GM18507 (cell line): ENCODE results near the gene FCGR1A.
"Not testable (repeated sequence)": the region's sequence is repeated elsewhere in the genome, so short reads cannot be mapped to it uniquely, and the experiment has no call there.

Experiments
- DNase-seq: peaks from one replicate; pipeline ENCODE4 v3.0.0; 2011; ENCODE audit warnings: low read depth; ENCODE audit not compliant: insufficient read length; ENCODE audit errors: extremely low spot score
- FAIRE-seq: peaks from 2 replicates; lab custom pipeline; 2011; peaks lifted over from hg19 to GRCh38; lab: Jason Lieb, UNC

Gene FCGR1A

DNA sequence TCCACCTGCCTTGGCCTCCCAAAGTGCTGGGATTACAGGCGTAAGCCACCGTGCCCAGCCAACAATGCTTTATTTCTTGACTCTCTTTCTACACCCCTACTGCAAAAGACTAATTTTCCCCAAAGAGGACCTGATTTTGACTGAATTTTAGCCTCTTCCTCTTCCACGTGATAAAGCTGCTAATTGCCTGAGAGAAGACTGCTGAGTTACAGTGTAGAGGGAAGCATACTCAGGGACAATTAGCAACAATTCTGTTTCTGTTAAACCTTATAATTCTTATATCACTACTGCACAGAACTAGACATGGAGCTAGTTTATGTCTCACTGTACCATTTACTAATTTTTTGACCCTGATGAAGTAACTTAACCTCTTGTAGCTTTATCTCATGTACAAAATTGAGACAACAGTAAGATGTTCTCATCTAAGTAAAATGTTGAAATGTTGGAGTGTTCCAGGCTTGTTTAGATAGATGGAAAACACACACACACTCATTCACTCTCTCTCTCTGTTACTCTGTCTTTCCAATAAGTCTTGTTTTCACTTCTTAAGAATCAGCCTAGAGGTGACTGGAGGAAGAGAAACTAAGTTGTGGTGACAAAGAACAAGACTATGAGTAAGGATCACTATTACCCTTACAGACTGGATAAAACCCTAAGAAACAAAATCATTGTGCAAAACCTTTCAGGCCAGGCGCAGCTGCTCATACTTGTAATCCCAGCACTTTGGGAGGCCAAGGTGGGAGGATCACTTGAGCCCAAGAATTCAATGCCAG is 10.7 kb upstream of the FCGR1A start:
- not testable (repeated sequence) for DNase-seq
- FAIRE-seq = peak; percentile 68

DNA sequence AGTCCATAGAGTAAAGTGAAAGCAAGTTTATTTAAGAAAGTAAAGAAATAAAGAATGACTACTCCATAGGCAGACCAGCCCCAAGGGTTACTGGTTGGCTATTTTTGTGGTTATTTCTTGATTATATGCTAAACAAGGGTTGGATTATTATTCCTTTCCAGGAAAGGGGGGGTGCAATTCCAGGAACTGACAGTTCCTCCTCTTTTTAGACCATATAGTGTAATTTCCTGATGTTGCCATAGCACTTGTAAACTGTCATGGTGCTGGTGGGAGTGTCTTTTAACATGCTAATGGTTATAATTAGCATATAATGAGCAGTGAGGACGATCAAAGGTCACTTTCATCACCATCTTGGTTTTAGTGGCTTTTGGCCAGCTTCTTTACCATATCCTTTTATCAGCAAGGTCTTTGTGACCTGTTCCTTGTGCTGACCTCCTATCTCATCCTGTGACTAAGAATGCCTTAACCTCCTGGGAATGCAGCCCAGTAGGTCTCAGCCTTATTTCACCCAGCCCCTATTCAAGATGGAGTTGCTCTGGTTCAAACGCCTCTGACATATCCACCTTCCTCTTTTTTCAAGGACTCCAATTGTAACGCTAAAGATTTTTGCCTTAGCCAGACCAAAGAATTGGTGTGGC is 6.9 kb upstream of the FCGR1A start:
- FAIRE-seq, DNase-seq: not testable (repeated sequence)

DNA sequence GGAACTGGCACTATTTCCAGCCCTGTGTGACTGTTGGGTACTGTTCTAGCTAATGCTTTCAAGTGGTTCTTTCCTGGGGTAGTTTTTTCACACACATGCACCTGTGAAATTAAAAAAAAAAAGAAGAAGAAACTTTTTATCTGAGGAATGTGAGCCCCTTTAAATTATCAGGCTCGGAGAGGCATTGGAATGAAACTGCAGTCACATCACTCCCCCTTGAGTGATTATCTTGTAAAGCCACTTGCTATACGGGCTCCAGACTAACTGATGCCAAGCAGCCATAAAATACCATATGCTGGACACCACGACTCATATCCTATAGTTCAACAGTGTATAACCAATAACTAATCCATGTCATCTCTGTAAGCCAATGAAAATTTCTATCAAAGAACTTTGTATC is 5.4 kb upstream of the FCGR1A start:
- not testable (repeated sequence) for FAIRE-seq, DNase-seq

DNA sequence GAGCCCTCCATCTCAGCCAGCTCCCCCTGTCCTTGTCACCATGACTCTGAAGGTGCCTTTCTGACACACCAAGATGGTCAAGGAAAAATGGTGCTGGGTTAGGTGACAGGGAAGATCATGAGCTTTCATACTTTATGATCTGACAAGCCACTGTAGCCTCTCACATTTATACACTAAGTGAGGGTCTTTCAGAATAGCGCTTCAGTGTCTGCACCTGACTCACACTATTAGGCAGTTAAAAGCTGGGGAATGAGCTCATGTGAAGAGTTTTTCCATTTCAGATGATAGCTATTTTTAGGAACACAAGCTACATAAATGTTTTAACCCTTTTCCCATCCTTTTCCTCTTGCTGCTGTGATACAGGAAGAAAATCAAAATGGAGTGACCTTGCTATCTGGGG is 4.2 kb upstream of the FCGR1A start:
- FAIRE-seq, DNase-seq: not testable (repeated sequence)

DNA sequence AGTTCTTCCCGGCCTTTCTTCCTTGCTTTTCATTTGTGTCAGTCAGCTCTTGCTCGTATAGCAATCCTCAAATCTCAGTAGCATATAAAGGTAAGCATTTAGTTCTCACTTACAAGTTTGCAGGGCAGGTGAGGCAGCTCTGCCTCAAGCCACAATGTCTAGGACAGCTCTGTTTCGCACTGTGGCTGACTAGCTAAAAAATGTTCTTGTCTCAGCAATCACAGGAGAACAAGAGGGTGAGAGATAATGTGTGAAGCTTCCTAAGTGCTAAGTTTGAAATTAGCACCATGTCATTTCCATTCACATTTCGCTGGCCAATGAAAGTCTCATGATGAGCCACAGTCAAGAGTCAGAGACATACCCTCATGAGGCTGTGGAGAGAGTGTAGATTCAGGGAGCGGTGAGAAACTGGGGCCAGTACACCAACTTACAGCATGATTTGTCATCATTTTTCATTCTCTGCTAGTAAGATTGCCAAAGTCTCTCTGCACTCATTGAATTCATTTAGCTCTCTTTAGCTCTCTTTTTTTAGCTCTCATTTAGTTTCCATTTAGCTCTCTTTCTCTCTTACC is 995 bp upstream of the FCGR1A start:
- DNase-seq, FAIRE-seq: not testable (repeated sequence)

DNA sequence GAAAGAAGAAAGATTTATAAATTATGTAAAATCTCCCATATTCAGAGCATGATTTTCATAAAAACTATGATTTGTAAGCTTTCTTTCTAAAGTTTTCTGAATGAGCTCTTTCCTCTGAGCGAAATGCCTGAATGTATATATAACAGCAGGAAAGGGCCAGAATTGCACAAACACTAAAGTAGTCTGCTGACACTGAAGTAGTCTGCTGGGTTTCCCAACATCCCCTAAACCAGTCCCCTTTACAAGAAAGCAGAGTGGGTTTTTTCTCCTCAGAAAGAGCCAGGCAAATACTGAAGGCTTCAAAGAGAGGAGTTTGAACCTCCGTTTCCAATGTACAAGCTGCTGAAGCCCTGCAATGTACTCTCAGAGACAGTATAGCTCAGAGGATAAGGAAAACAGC is 795 bp downstream of the FCGR1A start:
- not testable (repeated sequence) for DNase-seq, FAIRE-seq

DNA sequence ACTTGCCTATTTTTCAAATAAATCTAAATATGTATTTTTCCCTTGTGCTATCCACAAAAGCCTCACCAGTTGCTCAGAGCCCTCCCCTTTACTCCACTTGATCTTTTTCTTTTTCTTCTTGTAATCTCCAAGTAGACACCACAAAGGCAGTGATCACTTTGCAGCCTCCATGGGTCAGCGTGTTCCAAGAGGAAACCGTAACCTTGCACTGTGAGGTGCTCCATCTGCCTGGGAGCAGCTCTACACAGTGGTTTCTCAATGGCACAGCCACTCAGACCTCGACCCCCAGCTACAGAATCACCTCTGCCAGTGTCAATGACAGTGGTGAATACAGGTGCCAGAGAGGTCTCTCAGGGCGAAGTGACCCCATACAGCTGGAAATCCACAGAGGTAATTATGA is 1.4 kb downstream of the FCGR1A start:
- DNase-seq, FAIRE-seq: not testable (repeated sequence)

DNA sequence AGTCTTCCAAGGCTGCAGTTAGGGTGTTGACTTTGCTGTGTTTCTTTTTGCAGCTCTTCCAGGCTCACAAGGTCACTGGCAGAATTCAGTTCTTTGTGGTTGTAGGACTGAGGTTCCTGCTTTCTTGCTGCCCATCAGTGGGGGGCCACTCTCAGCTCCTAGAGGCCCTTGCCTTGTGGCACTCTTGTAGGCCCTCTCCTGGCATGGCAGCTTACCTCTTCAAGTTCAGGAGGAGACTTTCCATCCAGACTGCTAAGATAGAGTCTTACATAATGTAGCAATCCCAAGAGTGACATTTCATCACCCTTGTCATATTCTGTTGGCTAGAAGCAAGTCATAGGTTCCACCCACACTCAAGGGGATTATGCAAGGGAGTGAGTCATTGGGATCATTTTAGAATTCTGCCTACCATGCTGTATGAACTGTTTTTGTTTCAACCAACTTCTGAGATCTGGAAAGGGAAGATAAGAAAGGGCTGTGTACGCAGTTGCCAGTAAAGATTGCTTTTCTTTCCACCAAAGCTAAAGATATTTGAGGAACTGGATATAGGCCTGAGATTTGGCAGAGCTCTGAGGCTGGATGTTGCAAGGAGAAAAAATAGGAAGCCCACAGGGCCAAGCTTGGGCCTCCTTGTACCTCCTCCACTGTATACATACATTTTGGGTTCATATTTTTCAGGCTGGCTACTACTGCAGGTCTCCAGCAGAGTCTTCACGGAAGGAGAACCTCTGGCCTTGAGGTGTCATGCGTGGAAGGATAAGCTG is 5.4 kb downstream of the FCGR1A start:
- not testable (repeated sequence) for FAIRE-seq

DNA sequence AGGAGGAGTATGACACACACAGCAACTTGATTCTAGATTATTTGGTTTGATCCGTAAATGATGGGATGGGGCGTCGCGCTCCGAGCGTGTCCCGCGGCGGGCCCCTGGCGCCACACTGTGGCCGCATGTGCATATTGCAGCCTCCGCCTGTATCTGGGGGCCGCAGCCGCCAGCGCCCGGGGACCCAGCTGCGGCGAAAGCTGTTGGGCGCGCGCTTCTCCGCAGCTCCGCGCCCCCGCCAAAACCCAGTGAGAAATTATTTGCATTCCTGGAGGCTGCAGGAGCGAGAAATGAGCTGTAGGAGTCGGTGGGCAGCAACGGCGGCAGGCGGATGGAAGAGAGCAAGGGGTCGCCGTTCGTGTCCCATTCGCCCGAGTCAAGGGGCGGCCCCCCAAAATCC is 10.0 kb downstream of the FCGR1A start:
- not testable (repeated sequence) for FAIRE-seq, DNase-seq

More for the DNA sequence above, 5.4 kb downstream of the FCGR1A start:
- not testable (repeated sequence) for DNase-seq

DNA sequence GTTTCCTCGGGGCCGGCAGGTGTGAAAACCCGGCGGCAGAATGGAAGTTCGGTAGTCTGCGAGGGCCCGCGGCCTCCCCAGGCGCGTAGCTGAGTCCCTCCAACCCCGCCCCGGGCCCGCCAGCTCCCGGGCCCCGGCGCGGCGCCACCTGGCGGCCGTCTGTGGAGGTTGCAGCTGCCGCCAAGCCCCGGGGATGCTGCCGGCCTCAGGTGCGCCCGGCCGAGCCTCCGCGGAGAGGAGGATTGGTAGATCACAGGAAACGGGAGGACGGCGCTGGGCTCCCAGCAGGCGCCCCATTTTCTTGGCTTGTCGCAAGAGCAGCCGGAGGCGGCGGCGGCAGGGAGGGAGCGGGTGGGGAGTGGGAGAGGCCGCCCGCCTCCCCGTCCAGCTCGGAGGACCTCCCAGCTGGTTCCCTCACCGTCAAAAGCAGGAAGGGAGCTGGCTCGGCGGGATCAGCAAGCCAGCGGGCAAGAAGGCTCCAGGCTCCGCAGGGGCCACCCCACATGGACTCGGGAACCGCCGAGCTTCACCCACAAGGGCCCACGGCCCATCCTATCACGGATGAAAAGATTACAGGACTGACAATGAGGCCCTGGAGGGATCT is 10.5 kb downstream of the FCGR1A start:
- DNase-seq = peak; percentile 37
- not testable (repeated sequence) for FAIRE-seq

DNA sequence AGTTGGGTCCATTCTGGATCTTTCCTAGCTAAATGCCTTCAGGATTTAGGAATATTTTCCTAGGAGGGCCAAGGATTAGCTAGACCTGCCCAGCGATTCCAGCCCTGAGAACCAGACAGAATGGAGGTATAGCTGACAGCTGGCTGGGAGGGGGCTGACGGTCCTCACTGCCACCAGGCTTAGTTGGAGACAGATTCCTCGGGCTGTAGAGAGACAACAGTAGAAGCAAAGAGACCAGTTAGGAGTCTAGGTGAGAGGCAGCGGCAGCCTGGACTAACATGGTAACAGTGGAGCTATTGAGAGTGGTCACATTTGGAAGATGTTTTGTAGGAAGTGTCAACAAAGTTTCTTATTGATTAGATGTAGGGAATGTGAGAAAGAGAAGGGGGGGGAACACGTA is 11.4 kb downstream of the FCGR1A start:
- DNase-seq, FAIRE-seq: not testable (repeated sequence)

DNA sequence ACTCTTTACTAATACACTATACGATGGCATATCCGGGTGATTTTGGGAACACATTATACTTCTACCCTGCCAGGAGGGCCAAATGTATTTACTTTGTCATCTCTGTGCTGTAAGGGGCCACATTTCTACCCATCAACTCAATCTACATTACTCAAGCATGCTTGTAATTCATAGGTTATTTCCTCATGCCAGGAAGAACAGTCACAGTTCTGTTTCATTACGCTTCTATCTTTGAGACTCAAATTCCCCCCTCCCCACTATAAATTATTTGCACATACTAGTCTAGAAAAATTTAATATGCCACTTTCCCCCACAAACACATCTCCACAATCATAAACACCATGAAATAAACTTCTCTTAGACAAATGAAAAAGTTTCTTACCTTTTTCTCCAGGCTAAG is 19.1 kb downstream of the FCGR1A start:
- FAIRE-seq = not testable (repeated sequence)

DNA sequence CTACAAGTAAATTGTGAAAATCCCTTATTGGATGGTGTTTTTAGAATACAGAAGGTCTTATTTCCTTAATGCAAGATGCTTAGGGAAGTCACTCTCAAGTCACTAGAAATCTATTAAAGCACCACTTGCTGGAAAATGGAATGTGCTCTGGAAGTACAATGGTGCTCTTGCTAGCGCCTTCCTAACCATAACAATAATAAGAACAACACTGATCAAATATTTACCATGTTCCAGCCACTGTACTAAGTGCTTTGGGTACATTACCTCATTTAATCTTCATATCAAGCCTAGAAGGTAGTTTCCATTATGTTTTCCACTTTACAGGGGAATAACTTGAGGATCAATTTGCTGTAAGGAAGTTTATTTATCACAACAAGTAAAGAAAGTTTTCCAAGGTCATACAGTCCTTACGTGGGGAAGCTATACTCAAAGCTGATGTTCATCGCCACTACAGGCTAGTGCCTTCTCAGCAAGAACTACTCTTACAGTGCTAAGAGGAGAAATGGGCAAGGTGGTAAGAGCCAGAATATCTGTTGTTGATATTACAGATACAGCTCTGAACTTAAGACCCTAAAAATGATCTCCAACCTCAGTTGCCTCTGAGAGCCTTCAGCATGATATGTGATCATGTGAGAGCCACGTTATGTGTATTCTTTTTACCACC is 22.1 kb downstream of the FCGR1A start:
- DNase-seq, FAIRE-seq: not testable (repeated sequence)

More for the DNA sequence above, 19.1 kb downstream of the FCGR1A start:
- not testable (repeated sequence) for DNase-seq

DNA sequence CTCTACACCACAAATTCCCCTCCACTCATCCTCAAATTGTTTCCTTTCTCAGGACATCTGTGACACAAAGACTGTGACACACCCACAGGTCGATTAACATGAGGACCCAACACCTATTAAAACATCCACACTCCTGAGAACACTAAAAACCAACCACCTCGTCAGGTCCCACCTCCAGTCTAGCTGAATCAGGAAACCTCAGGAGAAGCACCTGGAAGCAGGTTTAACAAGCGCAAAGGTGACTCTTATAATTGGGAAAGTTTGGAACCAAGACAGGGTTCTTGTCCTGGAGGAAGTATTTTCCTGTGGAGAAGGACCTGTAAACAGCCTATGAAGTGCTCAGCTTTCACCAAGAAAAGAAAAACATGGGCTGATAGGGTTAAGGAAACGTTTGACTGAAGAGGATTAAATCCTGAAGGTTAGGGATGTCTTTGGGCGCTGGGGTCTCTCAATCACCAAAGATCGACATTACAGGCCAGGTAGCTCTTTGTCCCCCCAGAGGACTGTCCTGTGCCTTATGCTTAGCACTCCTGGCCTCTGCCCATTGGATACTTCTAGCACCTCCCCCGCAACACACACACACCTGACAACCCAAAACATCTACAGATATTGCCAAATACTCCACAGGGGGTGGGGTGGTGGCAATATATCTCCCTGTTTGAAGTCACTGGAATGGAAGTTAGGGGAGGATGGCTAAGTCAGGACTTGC is 28.4 kb downstream of the FCGR1A start:
- DNase-seq, FAIRE-seq: not testable (repeated sequence)

DNA sequence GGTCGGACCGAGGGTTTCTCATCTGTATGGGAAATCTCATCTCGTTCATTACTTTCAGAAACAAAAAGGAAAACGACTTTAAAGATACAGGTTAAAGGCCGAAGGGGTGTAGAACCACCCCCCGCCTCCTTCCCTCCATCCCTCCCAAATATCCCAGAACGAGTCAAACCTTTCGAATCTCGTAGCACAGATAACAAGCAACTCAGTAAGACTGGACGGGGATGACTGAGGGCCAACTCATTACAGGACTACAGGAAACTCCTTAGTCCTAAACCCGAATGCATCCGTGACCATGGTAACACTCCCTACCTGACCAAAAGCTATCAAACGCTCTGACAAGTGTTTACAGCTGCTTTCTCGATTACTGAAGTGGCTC is 29.0 kb downstream of the FCGR1A start:
- not testable (repeated sequence) for FAIRE-seq

DNA sequence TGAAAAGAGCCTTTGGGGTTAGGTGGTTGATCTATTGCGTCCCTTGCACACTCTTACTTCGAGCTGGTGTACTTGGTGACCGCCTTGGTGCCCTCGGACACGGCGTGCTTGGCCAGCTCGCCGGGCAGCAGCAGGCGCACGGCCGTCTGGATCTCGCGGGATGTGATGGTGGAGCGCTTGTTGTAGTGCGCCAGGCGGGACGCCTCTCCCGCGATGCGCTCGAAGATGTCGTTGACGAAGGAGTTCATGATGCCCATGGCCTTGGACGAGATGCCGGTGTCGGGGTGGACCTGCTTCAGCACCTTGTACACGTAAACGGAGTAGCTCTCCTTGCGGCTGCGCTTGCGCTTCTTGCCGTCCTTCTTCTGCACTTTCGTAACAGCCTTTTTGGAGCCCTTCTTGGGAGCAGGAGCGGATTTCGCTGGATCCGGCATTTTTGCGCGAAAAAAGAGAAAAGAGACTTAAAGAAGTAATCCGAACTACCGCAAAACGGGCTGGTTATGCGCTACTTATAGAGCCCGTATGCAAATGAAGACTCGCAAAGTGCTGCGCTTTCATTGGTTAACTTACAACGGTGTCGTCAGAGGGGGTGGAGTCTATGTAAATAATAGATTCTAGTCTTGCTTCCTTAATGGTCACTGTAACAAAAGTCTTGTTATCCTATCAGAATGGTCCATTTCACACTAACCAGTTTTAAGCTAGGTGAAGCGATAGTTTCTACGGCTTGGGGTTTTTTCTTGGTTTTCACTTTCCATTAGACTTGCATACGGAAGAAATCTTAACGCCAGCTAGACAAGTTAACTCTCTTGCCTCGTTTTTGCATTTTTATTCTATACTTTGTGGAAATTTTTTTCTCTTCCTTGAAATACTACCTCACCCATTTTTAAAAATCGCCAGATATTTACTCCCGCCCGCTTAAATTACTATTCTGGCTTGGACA is 29.7 kb downstream of the FCGR1A start:
- DNase-seq, FAIRE-seq: not testable (repeated sequence)

More for the DNA sequence above, 29.0 kb downstream of the FCGR1A start:
- DNase-seq = not testable (repeated sequence)
